MM.1S (cell line): ENCODE measurements around the gene RUSF1.

Experiments
- DNase-seq: peaks from one replicate; pipeline ENCODE4 v3.0.0-alpha.2; 2015
- H2AFZ ChIP-seq: fragments of 300-600 bp; sonication (generic); 2 replicates; pipeline ENCODE4 v1.6.0; 2016; ENCODE audit warnings: antibody characterized with exemption, low read length
- H3F3A ChIP-seq: fragments of 300-600 bp; sonication (generic); 2 replicates; pipeline ENCODE4 v1.6.1; 2016; ENCODE audit warnings: mild to moderate bottlenecking, antibody characterized with exemption, low read length, moderate library complexity, mixed read lengths; ENCODE audit not compliant: insufficient read depth
- H3K27ac ChIP-seq: fragments of 300-600 bp; sonication (generic); 2 replicates; pipeline ENCODE4 v1.5.1; 2016; ENCODE audit warnings: mild to moderate bottlenecking, low read length
- H3K27me3 ChIP-seq: fragments of 300-600 bp; sonication (generic); replicated peaks from 2 replicates; pipeline ENCODE4 v1.6.0; 2016; ENCODE audit warnings: low read length; ENCODE audit not compliant: insufficient read depth
- H3K36me3 ChIP-seq: fragments of 300-600 bp; sonication (generic); replicated peaks from 2 replicates; pipeline ENCODE4 v1.6.1; 2016; ENCODE audit warnings: mild to moderate bottlenecking, low read length, mixed read lengths; ENCODE audit not compliant: insufficient read depth
- H3K4me1 ChIP-seq: fragments of 300-600 bp; sonication (generic); 2 replicates; pipeline ENCODE4 v1.6.1; 2016; ENCODE audit warnings: low read length, mixed read lengths
- H3K4me2 ChIP-seq: fragments of 300-600 bp; sonication (generic); 2 replicates; pipeline ENCODE4 v1.6.0; 2016; ENCODE audit warnings: low read depth, low read length
- H3K4me3 ChIP-seq: fragments of 300-600 bp; sonication (generic); 2 replicates; pipeline ENCODE4 v1.5.1; 2016; ENCODE audit warnings: low read length, mixed read lengths
- H3K79me2 ChIP-seq: fragments of 300-600 bp; sonication (generic); 2 replicates; pipeline ENCODE4 v1.6.1; 2016; ENCODE audit warnings: mixed run types, low read length, mixed read lengths
- H3K9ac ChIP-seq: fragments of 300-600 bp; sonication (generic); 2 replicates; pipeline ENCODE4 v1.6.1; 2016; ENCODE audit warnings: low read length, mixed read lengths
- H3K9me2 ChIP-seq: fragments of 300-600 bp; sonication (generic); replicated peaks from 2 replicates; pipeline ENCODE4 v1.6.1; 2016; ENCODE audit warnings: mild to moderate bottlenecking, low read length, mixed read lengths; ENCODE audit not compliant: insufficient read depth
- H3K9me3 ChIP-seq: fragments of 300-600 bp; sonication (generic); replicated peaks from 2 replicates; pipeline ENCODE4 v1.6.1; 2016; ENCODE audit warnings: mild to moderate bottlenecking, low read length, mixed read lengths; ENCODE audit not compliant: insufficient read depth
- H4K20me1 ChIP-seq: fragments of 300-600 bp; sonication (generic); 2 replicates; pipeline ENCODE4 v1.6.1; 2016; ENCODE audit warnings: mild to moderate bottlenecking, low read length, moderate library complexity, mixed read lengths; ENCODE audit not compliant: insufficient read depth
- EZH2 ChIP-seq: fragments of 300-600 bp; sonication (generic); optimal IDR thresholded peaks from 2 replicates; pipeline ENCODE3; 2017; ENCODE audit warnings: low read depth, mild to moderate bottlenecking, antibody characterized with exemption, low read length, mixed read lengths
- EZH2phosphoT487 ChIP-seq: fragments of 300-600 bp; sonication (generic); IDR thresholded peaks from 2 replicates; pipeline ENCODE4 v1.6.1; 2018; ENCODE audit warnings: antibody characterized with exemption, low read length
- TF ChIP-seq, protein P1 (sequence below): fragments of 300-600 bp; sonication (generic); IDR thresholded peaks from 2 replicates; pipeline ENCODE4 v1.5.1; 2016; ENCODE audit warnings: antibody characterized with exemption, low read length, mixed read lengths

RUSF1 gene

DNA sequence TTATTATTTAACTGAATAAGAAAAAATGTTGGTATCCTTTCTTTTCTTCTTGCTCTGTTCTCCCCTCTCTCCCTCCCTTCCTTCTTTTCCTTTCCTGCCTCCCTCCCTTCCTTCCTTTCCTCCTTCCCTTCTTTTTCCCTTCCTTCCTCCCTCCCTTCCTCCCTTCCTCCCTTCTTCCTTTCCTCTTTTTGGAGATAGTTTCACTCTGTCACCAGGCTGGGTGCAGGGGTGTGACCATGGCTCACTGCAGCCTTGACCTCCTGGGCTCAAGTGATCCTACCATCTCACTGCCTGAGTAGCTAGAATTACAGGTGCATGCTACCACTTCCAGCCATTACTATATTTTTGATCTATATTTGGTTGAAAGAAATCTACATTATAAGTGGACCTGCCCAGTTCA, 5.7 kb upstream of the RUSF1 start:
- H3K4me1 ChIP-seq, result peaks cover 3% of the 10 kb centered on the region; the same call in 1 of the 2 replicates
- H3K4me3 ChIP-seq, result no peak overlapping the region
- no peaks in the 10 kb centered on the region for H3K27me3 ChIP-seq
- H3K4me2 ChIP-seq, result no peak overlapping the region
- no peak overlapping the region for H3K27ac ChIP-seq
- no peaks in the 10 kb centered on the region for H3K36me3 ChIP-seq
- H3F3A ChIP-seq, result no peaks in the 10 kb centered on the region
- no peaks in the 10 kb centered on the region for H3K9me2 ChIP-seq
- H4K20me1 ChIP-seq, result no peaks in the 10 kb centered on the region
- TF ChIP-seq, protein P1, sequence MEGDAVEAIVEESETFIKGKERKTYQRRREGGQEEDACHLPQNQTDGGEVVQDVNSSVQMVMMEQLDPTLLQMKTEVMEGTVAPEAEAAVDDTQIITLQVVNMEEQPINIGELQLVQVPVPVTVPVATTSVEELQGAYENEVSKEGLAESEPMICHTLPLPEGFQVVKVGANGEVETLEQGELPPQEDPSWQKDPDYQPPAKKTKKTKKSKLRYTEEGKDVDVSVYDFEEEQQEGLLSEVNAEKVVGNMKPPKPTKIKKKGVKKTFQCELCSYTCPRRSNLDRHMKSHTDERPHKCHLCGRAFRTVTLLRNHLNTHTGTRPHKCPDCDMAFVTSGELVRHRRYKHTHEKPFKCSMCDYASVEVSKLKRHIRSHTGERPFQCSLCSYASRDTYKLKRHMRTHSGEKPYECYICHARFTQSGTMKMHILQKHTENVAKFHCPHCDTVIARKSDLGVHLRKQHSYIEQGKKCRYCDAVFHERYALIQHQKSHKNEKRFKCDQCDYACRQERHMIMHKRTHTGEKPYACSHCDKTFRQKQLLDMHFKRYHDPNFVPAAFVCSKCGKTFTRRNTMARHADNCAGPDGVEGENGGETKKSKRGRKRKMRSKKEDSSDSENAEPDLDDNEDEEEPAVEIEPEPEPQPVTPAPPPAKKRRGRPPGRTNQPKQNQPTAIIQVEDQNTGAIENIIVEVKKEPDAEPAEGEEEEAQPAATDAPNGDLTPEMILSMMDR, result no peak
- no peak for TF ChIP-seq EZH2phosphoT487
- no peak for TF ChIP-seq EZH2
- no peak overlapping the region for H2AFZ ChIP-seq
- no peak for DNase-seq
- no peak overlapping the region for H3K9ac ChIP-seq
- H3K79me2 ChIP-seq, result no peaks in the 10 kb centered on the region
- no peaks in the 10 kb centered on the region for H3K9me3 ChIP-seq

DNA sequence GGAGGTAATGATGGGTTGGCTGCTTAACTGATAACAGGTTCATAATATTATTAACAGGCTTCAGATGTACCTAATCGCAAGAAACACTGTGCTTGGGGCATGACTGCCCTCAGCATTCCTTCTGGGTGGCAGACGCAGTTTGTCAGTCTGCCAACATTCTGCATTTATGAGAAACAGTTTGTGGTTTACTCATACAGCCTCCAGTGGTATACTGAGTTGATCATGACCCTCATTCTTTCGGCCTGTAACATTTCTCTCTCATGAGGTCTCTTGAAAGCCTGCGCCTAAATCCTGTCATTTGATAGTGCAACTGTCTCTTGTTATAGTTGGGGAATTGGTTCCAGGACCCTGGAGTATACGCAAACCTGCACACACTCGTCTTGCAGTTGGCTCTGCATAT, 4.9 kb upstream of the RUSF1 start:
- H3K27ac ChIP-seq, result no peak overlapping the region
- H3K9me2 ChIP-seq, result no peaks in the 10 kb centered on the region
- H3K4me2 ChIP-seq, result no peak overlapping the region
- no peaks in the 10 kb centered on the region for H4K20me1 ChIP-seq
- no peak for DNase-seq
- H3F3A ChIP-seq, result no peaks in the 10 kb centered on the region
- H3K36me3 ChIP-seq, result no peaks in the 10 kb centered on the region
- H3K4me1 ChIP-seq, result peaks cover 5% of the 10 kb centered on the region; the same call in 1 of the 2 replicates
- H2AFZ ChIP-seq, result no peak overlapping the region
- no peaks in the 10 kb centered on the region for H3K9me3 ChIP-seq
- no peaks in the 10 kb centered on the region for H3K27me3 ChIP-seq
- H3K79me2 ChIP-seq, result peaks cover 7% of the 10 kb centered on the region
- H3K4me3 ChIP-seq, result no peak overlapping the region
- TF ChIP-seq, protein P1, result no peak
- TF ChIP-seq EZH2phosphoT487 (no peak), EZH2 (no peak)
- no peak overlapping the region for H3K9ac ChIP-seq

DNA sequence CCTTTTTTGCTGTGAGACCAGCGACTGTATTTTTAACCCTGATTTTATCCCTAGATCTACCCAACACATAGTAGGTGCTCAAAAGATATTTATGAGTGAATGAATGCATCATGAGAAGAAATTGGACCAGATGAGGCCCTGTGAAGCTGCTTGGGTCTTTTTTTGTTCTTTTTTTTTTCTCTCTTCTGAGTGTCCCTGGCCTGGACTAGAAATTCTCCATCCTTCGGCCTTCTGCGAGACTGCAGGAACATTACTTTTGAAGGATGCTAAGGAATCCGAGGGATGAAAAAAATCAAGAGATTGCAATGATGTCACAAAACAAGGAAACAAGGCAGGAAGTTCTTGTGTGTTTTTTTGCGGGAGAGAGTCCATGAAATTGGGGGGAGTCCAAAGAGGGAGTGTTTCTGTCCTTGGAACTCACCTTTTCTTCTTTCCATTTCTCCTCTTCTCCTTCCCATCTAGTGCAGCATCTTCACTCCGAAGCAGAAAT, 560 bp upstream of the RUSF1 start:
- no peaks in the 10 kb centered on the region for H4K20me1 ChIP-seq
- no peaks in the 10 kb centered on the region for H3K9me3 ChIP-seq
- H3K4me2 ChIP-seq, result peak overlapping the region; percentile 93
- peak overlapping the region; percentile 51; the same call in 1 of the 2 replicates for H3K27ac ChIP-seq
- H3K4me1 ChIP-seq, result peaks cover 12% of the 10 kb centered on the region
- H3K9ac ChIP-seq, result peak overlapping the region; percentile 98
- H3K27me3 ChIP-seq, result no peaks in the 10 kb centered on the region
- TF ChIP-seq EZH2 (no peak), EZH2phosphoT487 (no peak)
- TF ChIP-seq, protein P1, result no peak
- DNase-seq, result no peak
- H3K79me2 ChIP-seq, result peaks cover 25% of the 10 kb centered on the region
- no peaks in the 10 kb centered on the region for H3K36me3 ChIP-seq
- no peaks in the 10 kb centered on the region for H3F3A ChIP-seq
- peak overlapping the region; percentile 93 for H2AFZ ChIP-seq
- no peaks in the 10 kb centered on the region for H3K9me2 ChIP-seq
- peak overlapping the region; percentile 100 for H3K4me3 ChIP-seq
